H1 (cell line): ENCODE results near the gene HSDL2. TPM values are rescaled to one million over a fixed set of nuclear protein-coding genes. Genes with fewer than 3 reads are reported as not detected.

ENCODE experiments used
- ASH2L ChIP-seq: fragments of 200-600, 300-600 bp; sonication (generic); IDR thresholded peaks from one replicate; pipeline ENCODE4 v1.7.1; 2017; ENCODE audit warnings: low read length
- FOSL1 ChIP-seq: IDR thresholded peaks from 2 replicates; pipeline ENCODE4 v1.6.1; 2011; ENCODE audit warnings: mild to moderate bottlenecking, low read depth, low read length, moderate library complexity; ENCODE audit not compliant: insufficient read depth
- JUN ChIP-seq: IDR thresholded peaks from 2 replicates; pipeline ENCODE4 v1.6.1; 2011; ENCODE audit warnings: low read depth, mild to moderate bottlenecking, improper control_type of control experiment, low read length
- RAD21 ChIP-seq, 2 experiments: IDR thresholded peaks in 1 of 2; conservative IDR thresholded peaks in 1 of 2; 2 replicates each; pipeline ENCODE4 v1.6.1; 2011; ENCODE audit warnings: low read depth in 2 of 2, low read length in 2 of 2, improper control_type of control experiment in 1 of 2, inconsistent platforms in 1 of 2, mild to moderate bottlenecking in 1 of 2, moderate library complexity in 1 of 2
- polyA plus RNA-seq, 7 experiments: library from polyadenylated mRNA; depleted of rRNA in 3 of 7; stranded (reverse) in 5 of 7; unstranded in 2 of 7; fragments of >200 nt in 5 of 7; fragments of 200-250 nt in 2 of 7; gene quantifications; 1 replicate in 5 of 7; 2 replicates in 1 of 7; 4 replicates in 1 of 7; pipeline versions ENCODE4 v1.2.1 to v1.2.3, GENCODE V29; 2011 to 2013; ENCODE audit warnings: missing spikeins in 2 of 7, mixed read lengths in 2 of 7
- total RNA-seq: library from RNA; stranded (reverse); fragmentation: NEBNext Ultra II Directional; extraction: Animal tissue kit (Norgen Biotek cat#: 25700); gene quantifications from 2 replicates; pipeline ENCODE4 v1.2.1, GENCODE V29; 2021
- TF ChIP-seq, protein P1 (sequence below), 3 experiments: IDR thresholded peaks; 1 replicate in 2 of 3; 2 replicates in 1 of 3; pipeline versions ENCODE4 v1.5.1 to v1.6.1; 2011; ENCODE audit warnings: low read length in 3 of 3, mild to moderate bottlenecking in 3 of 3, inconsistent platforms in 2 of 3, low read depth in 1 of 3, moderate library complexity in 1 of 3; ENCODE audit not compliant: insufficient read depth in 1 of 3; ENCODE audit errors: control extremely low read depth in 1 of 3

Gene HSDL2
- total and polyA plus RNA-seq, 2 of the 8 experiments (the other 6 are each of a cell fraction or from before 2014, with no cell fraction given), result 6.6 to 15.4 TPM

DNA sequence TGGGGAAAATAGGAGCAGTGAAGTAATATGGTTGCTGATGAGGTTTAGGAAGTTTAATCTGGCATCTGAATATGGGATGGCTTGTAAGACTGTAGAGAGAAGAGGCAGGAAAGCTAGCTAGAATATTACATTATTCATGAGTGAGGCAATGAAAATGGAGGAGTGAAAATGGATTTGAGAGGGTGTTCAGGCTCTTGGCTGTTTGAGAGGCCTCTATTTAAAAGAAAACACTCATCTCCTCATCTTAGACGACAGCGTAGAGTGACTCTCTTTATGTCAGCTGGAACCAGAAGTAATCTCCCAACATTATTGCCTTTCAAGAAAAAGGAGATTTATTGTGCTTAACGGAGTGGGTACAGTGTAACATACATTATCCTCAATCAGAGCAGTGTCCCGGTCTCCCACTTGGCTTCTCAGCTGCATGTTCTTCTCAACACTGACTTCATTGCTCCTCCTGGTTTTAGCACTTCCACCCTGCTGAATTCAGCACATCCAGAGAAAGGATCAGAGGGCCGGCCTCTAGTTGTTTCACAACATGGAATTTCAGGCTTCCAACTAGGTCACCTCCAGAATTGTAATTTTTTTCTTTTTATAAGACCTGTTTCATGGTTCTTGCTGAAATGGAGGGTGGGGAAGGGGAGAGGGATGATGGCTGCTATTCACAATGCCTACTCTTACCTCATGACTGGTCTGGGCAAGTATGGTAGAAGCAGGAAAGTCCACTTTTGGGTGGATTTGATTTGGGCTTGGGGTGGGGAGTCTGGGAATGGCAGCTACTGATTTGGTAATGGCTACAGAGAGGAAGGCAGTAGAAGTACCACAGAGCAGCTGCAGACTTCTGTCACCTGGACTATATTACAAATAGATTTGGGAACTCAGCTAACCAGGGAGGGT, 53.8 kb downstream of the HSDL2 start (continued):
- TF ChIP-seq, protein P1, sequence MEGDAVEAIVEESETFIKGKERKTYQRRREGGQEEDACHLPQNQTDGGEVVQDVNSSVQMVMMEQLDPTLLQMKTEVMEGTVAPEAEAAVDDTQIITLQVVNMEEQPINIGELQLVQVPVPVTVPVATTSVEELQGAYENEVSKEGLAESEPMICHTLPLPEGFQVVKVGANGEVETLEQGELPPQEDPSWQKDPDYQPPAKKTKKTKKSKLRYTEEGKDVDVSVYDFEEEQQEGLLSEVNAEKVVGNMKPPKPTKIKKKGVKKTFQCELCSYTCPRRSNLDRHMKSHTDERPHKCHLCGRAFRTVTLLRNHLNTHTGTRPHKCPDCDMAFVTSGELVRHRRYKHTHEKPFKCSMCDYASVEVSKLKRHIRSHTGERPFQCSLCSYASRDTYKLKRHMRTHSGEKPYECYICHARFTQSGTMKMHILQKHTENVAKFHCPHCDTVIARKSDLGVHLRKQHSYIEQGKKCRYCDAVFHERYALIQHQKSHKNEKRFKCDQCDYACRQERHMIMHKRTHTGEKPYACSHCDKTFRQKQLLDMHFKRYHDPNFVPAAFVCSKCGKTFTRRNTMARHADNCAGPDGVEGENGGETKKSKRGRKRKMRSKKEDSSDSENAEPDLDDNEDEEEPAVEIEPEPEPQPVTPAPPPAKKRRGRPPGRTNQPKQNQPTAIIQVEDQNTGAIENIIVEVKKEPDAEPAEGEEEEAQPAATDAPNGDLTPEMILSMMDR (IDR thresholded peaks at IDR 0.05; ENCODE audit: control extremely low read depth in 1 of 3, insufficient read depth in 1 of 3, low read depth in 1 of 3, low read length in 3 of 3), result no peak
- TF ChIP-seq FOSL1, result no peak
- no peak for TF ChIP-seq ASH2L
- no peak for TF ChIP-seq RAD21 (IDR thresholded peaks at IDR 0.05 in 1 of 2, conservative IDR thresholded peaks at IDR 0.05 in 1 of 2; ENCODE audit: low read depth in 2 of 2, low read length in 2 of 2)
- no peak for TF ChIP-seq JUN
- TF ChIP-seq, all 59 proteins: peak for 0
